OCI-LY3 (cell line): ENCODE data around the gene LRRC4C.
"Not testable (repeated sequence)": the region's sequence is repeated elsewhere in the genome, so short reads cannot be mapped to it uniquely, and the experiment has no call there.

Experiments used
- H2AFZ ChIP-seq: fragments of 200-600, 300-600 bp; shearing (Covaris generic); 2 replicates; pipeline ENCODE4 v1.6.0; 2014; ENCODE audit warnings: antibody characterized with exemption, low read depth, low read length
- H3K27ac ChIP-seq: fragments of 200-600, 300-600 bp; sonication (generic); 2 replicates; pipeline ENCODE4 v1.5.1; 2014; ENCODE audit warnings: mild to moderate bottlenecking, low read length, moderate library complexity, mixed read lengths
- H3K27me3 ChIP-seq: fragments of 200-600, 300-600 bp; sonication (generic); 2 replicates; pipeline ENCODE4 v1.6.1; 2014; ENCODE audit warnings: low read depth, low read length, mixed read lengths
- H3K36me3 ChIP-seq: fragments of 200-600, 300-600 bp; sonication (generic); replicated peaks from 2 replicates; pipeline ENCODE3; 2014; ENCODE audit warnings: low read depth, low read length, mixed read lengths
- H3K4me1 ChIP-seq: fragments of 300-600, 200-600 bp; sonication (generic); 2 replicates; pipeline ENCODE4 v1.6.1; 2014; ENCODE audit warnings: low read length, mixed read lengths
- H3K4me2 ChIP-seq: fragments of 200-600, 300-600 bp; sonication (generic); 2 replicates; pipeline ENCODE4 v1.6.1; 2014; ENCODE audit warnings: low read length, mixed read lengths
- H3K4me3 ChIP-seq: fragments of 300-600, 200-600 bp; sonication (generic); 2 replicates; pipeline ENCODE4 v1.5.1; 2014; ENCODE audit warnings: antibody characterized with exemption, mild to moderate bottlenecking, low read length, moderate library complexity
- H3K79me2 ChIP-seq: fragments of 300-600, 200-600 bp; shearing (Covaris generic); 2 replicates; pipeline ENCODE4 v1.6.1; 2014; ENCODE audit warnings: mild to moderate bottlenecking, low read length, mixed read lengths
- H3K9ac ChIP-seq: fragments of 300-600, 200-600 bp; shearing (Covaris generic); 2 replicates; pipeline ENCODE4 v1.6.0; 2014; ENCODE audit warnings: mild to moderate bottlenecking, low read length, moderate library complexity
- H3K9me3 ChIP-seq: fragments of 200-600, 300-600 bp; shearing (Covaris generic); 2 replicates; pipeline ENCODE4 v1.6.1; 2014; ENCODE audit warnings: low read length, mixed read lengths; ENCODE audit not compliant: insufficient read depth
- H4K20me1 ChIP-seq: fragments of 200-600, 300-600 bp; sonication (generic); 2 replicates; pipeline ENCODE4 v1.6.1; 2016; ENCODE audit warnings: low read length, mixed read lengths; ENCODE audit not compliant: insufficient read depth
- CTCF ChIP-seq: fragments of 200-600, 300-600 bp; sonication (generic); IDR thresholded peaks from 2 replicates; pipeline ENCODE4 v1.5.1; 2014; ENCODE audit warnings: antibody characterized with exemption, low read length, low read depth
- EZH2phosphoT487 ChIP-seq: fragments of 200-600 bp; shearing (Covaris generic); IDR thresholded peaks from 2 replicates; pipeline ENCODE4 v1.6.1; 2018; ENCODE audit warnings: antibody characterized with exemption, mixed run types, low read depth

The LRRC4C gene

GRCh38 chr11:41040474-41040873 lies 419.0 kb downstream of the LRRC4C start:
- Histone ChIP-seq H3K27ac (no peak overlapping the region; the same call in 1 of the 2 replicates), H2AFZ (no peak overlapping the region), H3K4me1 (peaks cover 16% of the 10 kb centered on the region), H3K4me2 (peak overlapping the region; percentile 21), H3K9me3 (no peaks in the 10 kb centered on the region), H3K9ac (no peak overlapping the region), H3K79me2 (no peaks in the 10 kb centered on the region), H3K27me3 (no peaks in the 10 kb centered on the region), H3K36me3 (no peaks in the 10 kb centered on the region), H3K4me3 (no peak overlapping the region), H4K20me1 (no peaks in the 10 kb centered on the region)
- no peak for TF ChIP-seq EZH2phosphoT487
- TF ChIP-seq CTCF, result no peak

- no peaks in the 10 kb centered on the region for H3K79me2 ChIP-seq
- TF ChIP-seq EZH2phosphoT487 (no peak), CTCF (no peak)
- H3K36me3 ChIP-seq, result no peaks in the 10 kb centered on the region
- no peak overlapping the region for H3K4me3 ChIP-seq
- H3K4me2 ChIP-seq, result no peak overlapping the region
- no peak overlapping the region for H3K9ac ChIP-seq
- H4K20me1 ChIP-seq, result no peaks in the 10 kb centered on the region
- H3K4me1 ChIP-seq, result peaks cover 16% of the 10 kb centered on the region
- H3K9me3 ChIP-seq, result no peaks in the 10 kb centered on the region
- H2AFZ ChIP-seq, result no peak overlapping the region
- H3K27me3 ChIP-seq, result no peaks in the 10 kb centered on the region
- H3K27ac ChIP-seq, result no peak overlapping the region
Observed at GRCh38 chr11:41039592-41039991, 419.9 kb downstream of the LRRC4C start.

- no peak for TF ChIP-seq EZH2phosphoT487
- no peak for TF ChIP-seq CTCF
- H3K9ac ChIP-seq, result no peak overlapping the region
- no peaks in the 10 kb centered on the region for H4K20me1 ChIP-seq
- H3K4me3 ChIP-seq, result no peak overlapping the region
- no peaks in the 10 kb centered on the region for H3K9me3 ChIP-seq
- H3K27me3 ChIP-seq, result no peaks in the 10 kb centered on the region
- H3K4me1 ChIP-seq, result no peaks in the 10 kb centered on the region
- H3K79me2 ChIP-seq, result no peaks in the 10 kb centered on the region
- no peaks in the 10 kb centered on the region for H3K36me3 ChIP-seq
- no peak overlapping the region for H2AFZ ChIP-seq
- H3K4me2 ChIP-seq, result no peak overlapping the region
- no peak overlapping the region for H3K27ac ChIP-seq
Observed at GRCh38 chr11:41031551-41032060, 427.8 kb downstream of the LRRC4C start.

DNA sequence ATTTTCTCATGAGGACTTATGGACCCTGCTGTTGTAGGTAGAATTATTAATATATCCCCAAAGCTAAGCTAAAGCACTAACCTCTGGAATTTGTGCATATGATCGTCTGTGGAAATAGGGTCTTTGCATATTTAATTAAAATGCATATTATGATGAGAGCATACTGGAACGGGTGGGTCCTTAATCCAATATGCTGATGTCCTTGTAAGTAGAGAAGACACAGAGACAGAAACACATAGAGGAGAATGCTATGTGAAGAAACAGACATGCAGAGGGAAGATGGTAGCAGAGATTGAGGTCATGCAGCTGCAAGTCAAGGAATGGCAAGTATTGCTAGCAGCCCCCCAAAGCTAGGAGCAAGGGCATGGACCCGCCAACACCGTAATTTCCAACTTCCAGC lies 439.2 kb downstream of the LRRC4C start:
- H3K27me3 ChIP-seq, result no peaks in the 10 kb centered on the region
- no peak overlapping the region for H3K27ac ChIP-seq
- H3K9ac ChIP-seq, result no peak overlapping the region
- H3K36me3 ChIP-seq, result no peaks in the 10 kb centered on the region
- TF ChIP-seq CTCF, result no peak
- H3K4me3 ChIP-seq, result no peak overlapping the region
- H2AFZ ChIP-seq, result no peak overlapping the region
- H3K4me2 ChIP-seq, result no peak overlapping the region
- H4K20me1 ChIP-seq, result no peaks in the 10 kb centered on the region
- H3K79me2 ChIP-seq, result no peaks in the 10 kb centered on the region
- H3K9me3 ChIP-seq, result no peaks in the 10 kb centered on the region
- H3K4me1 ChIP-seq, result no peaks in the 10 kb centered on the region

DNA sequence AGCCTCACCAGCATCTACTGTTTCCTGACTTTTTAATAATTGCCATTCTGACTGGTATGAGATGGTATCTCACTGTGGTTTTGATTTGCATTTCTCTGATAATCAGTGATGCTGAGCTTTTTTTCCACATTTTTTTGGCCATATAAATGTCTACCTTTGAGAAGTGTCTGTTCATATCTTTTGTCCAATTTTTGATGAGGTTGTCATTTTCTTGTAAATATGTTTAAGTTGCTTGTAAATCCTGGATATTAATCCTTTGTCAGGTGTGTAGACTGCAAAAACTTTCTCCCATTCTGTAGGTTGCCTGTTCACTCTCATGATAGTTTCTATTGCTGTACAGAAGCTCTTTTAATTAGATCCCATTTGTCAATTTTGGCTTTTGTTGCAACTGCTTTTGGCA lies 439.8 kb downstream of the LRRC4C start:
- H3K4me2 ChIP-seq, H3K27me3 ChIP-seq, H3K4me3 ChIP-seq, H3K36me3 ChIP-seq, H3K4me1 ChIP-seq, H3K79me2 ChIP-seq, H3K9ac ChIP-seq, H3K9me3 ChIP-seq, H4K20me1 ChIP-seq, H3K27ac ChIP-seq, H2AFZ ChIP-seq: not testable (repeated sequence)
